Caco-2 (cell line): ENCODE measurements around the gene ZFHX3. TPM values are rescaled to one million over a fixed set of nuclear protein-coding genes. Genes with fewer than 3 reads are reported as not detected.

Source experiments
- BruUV-seq: library from RNA; stranded (reverse); fragments of 400-500 nt; replicated peaks from 2 replicates; lab custom pipeline; 2021; lab: Mats Ljungman, UMichigan
- CTCF ChIA-PET: fragments of 300-600 bp; sonication (Branson Sonifier 250); formaldehyde crosslinking; loops from one replicate; lab custom pipeline; 2022; ENCODE audit warnings: antibody characterized with exemption; lab: Charles Lee
- POLR2A ChIA-PET: fragments of 300-600 bp; sonication (Branson Sonifier 250); formaldehyde crosslinking; loops from one replicate; lab custom pipeline; 2022; ENCODE audit warnings: antibody characterized with exemption; lab: Charles Lee
- DNase-seq, 2 experiments: peaks; one replicate each; pipeline versions ENCODE4 v3.0.0 to v3.0.0-alpha.2; 2020 to 2022
- H3K27me3 ChIP-seq: replicated peaks from 2 replicates; pipeline ENCODE4 v1.6.0; 2011; ENCODE audit warnings: low read length; ENCODE audit not compliant: control insufficient read depth, insufficient read depth
- H3K36me3 ChIP-seq: 2 replicates; pipeline ENCODE4 v1.5.1; 2011; ENCODE audit warnings: low read length; ENCODE audit not compliant: control insufficient read depth, insufficient read depth
- H3K4me1 ChIP-seq: fragments of 250-450 bp; sonication (Bioruptor Pico); 2 replicates; pipeline ENCODE4 v1.5.1; 2020; ENCODE audit warnings: mild to moderate bottlenecking
- H3K4me3 ChIP-seq: 2 replicates; pipeline ENCODE4 v1.5.1; 2011; ENCODE audit warnings: low read depth, mild to moderate bottlenecking, control low read depth, low read length
- H3K9me3 ChIP-seq: fragments of 250-450 bp; sonication (Bioruptor Pico); 2 replicates; pipeline ENCODE4 v1.5.1; 2020; ENCODE audit warnings: mild to moderate bottlenecking, moderate library complexity
- H3K27ac Mint-ChIP-seq: one replicate; pipeline ENCODE4 v1.8.0; 2022; ENCODE audit warnings: mixed read lengths; ENCODE audit not compliant: unreplicated experiment
- H3K27me3 Mint-ChIP-seq: one replicate; pipeline ENCODE4 v1.8.0; 2022; ENCODE audit warnings: mixed read lengths; ENCODE audit not compliant: insufficient read depth, unreplicated experiment
- H3K36me3 Mint-ChIP-seq: one replicate; pipeline ENCODE4 v1.8.0; 2022; ENCODE audit warnings: mild to moderate bottlenecking, mixed read lengths; ENCODE audit not compliant: insufficient read depth, unreplicated experiment
- H3K4me1 Mint-ChIP-seq: one replicate; pipeline ENCODE4 v1.8.0; 2022; ENCODE audit warnings: low read depth, mixed read lengths; ENCODE audit not compliant: unreplicated experiment
- H3K4me3 Mint-ChIP-seq: one replicate; pipeline ENCODE4 v1.8.0; 2022; ENCODE audit warnings: mild to moderate bottlenecking, moderate library complexity, mixed read lengths; ENCODE audit not compliant: unreplicated experiment
- H3K9me3 Mint-ChIP-seq: one replicate; pipeline ENCODE4 v1.8.0; 2022; ENCODE audit warnings: mixed read lengths; ENCODE audit not compliant: unreplicated experiment
- intact Hi-C: fragments of 100-400 bp; cut with micrococcal nuclease; formaldehyde crosslinking; loops from one replicate; pipeline ENCODE4 v1.10.0; 2022; ENCODE audit not compliant: unreplicated experiment
- total RNA-seq: library from RNA; stranded (reverse); gene quantifications from 2 replicates; pipeline ENCODE4 v1.2.3, GENCODE V29; 2022
- TF ChIP-seq, protein P1 (sequence below), 2 experiments: fragments of 200-600 bp in 1 of 2; IDR thresholded peaks; 1 replicate in 1 of 2; 2 replicates in 1 of 2; pipeline versions ENCODE4 v1.5.1 to v1.8.0; 2011 to 2022; ENCODE audit warnings: antibody characterized with exemption in 1 of 2, control low read depth in 1 of 2, inconsistent platforms in 1 of 2, low read depth in 1 of 2, low read length in 1 of 2, mild to moderate bottlenecking in 1 of 2, moderate library complexity in 1 of 2; ENCODE audit not compliant: insufficient read depth in 1 of 2, severe bottlenecking in 1 of 2, unreplicated experiment in 1 of 2

The ZFHX3 gene
- total RNA-seq, 1 experiment from 2014 or later = 39.9 TPM

DNA sequence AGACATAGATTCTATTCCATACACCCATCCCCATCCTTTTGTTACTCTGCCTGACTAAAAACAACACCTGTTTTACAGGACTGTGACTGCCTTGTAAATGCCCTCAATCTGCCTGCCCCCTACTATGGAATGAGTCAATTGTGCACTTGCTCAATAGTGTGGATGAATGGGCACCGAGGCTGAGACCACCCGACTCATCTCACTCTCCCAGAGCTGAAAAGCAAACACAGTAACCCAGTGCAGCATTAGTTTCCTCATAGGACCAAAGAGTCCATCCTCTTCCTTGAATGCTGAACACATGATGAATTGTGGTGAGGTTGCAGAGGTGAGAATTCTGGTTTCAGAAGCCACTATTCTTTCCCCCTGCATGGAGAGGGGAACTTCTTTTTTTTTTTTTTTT lies 233.7 kb downstream of the ZFHX3 start:
- no peak for DNase-seq
- Histone ChIP-seq H3K4me1 (no peaks in the 10 kb centered on the region), H3K4me3 (no peak overlapping the region), H3K27me3 (no peaks in the 10 kb centered on the region), H3K36me3 (no peaks in the 10 kb centered on the region), H3K9me3 (no peaks in the 10 kb centered on the region)
- Mint-ChIP-seq H3K27me3 (no peaks in the 10 kb centered on the region), H3K9me3 (no peaks in the 10 kb centered on the region), H3K27ac (no peak overlapping the region), H3K4me1 (peaks cover 7% of the 10 kb centered on the region), H3K4me3 (no peak overlapping the region), H3K36me3 (peaks cover 46% of the 10 kb centered on the region)
- ChIA-PET CTCF (interaction anchor here (1.5 kb wide), 1 partner anchor 18 kb away, joined by 5 read pairs; no protein-coding TSS in a partner anchor), POLR2A (interaction anchor here (0.7 kb wide), 1 partner anchor 187 kb away, joined by 4 read pairs; no protein-coding TSS in a partner anchor)
- BruUV-seq = no TSS peak
- intact Hi-C loops = no loop called here
- TF ChIP-seq, protein P1, sequence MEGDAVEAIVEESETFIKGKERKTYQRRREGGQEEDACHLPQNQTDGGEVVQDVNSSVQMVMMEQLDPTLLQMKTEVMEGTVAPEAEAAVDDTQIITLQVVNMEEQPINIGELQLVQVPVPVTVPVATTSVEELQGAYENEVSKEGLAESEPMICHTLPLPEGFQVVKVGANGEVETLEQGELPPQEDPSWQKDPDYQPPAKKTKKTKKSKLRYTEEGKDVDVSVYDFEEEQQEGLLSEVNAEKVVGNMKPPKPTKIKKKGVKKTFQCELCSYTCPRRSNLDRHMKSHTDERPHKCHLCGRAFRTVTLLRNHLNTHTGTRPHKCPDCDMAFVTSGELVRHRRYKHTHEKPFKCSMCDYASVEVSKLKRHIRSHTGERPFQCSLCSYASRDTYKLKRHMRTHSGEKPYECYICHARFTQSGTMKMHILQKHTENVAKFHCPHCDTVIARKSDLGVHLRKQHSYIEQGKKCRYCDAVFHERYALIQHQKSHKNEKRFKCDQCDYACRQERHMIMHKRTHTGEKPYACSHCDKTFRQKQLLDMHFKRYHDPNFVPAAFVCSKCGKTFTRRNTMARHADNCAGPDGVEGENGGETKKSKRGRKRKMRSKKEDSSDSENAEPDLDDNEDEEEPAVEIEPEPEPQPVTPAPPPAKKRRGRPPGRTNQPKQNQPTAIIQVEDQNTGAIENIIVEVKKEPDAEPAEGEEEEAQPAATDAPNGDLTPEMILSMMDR (IDR thresholded peaks at IDR 0.05; ENCODE audit: insufficient read depth in 1 of 2, low read depth in 1 of 2, low read length in 1 of 2, severe bottlenecking in 1 of 2, unreplicated experiment in 1 of 2) = no peak

DNA sequence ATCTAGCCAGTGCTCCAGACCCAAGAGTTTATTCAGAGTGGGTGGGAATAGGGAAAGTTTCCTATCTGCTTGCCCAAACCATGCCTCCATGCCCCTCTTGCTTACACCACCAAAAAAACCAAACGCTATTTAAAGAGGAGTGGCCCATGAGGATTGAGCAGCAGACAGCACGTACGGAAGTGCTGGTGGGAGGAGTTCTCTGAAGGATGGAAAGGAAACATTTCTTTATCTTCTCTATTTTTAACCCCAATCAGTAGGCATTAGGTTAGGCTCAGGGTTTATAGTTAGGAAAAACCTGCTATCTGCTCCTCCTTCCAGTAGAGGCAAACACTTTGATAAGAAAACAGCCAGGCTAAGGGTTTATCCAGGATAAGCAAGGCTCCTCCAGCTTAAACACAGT lies 235.3 kb downstream of the ZFHX3 start:
- no peak overlapping the region for H3K27ac Mint-ChIP-seq
- DNase-seq = no peak
- peaks cover 44% of the 10 kb centered on the region for H3K36me3 Mint-ChIP-seq
- H3K9me3 ChIP-seq = no peaks in the 10 kb centered on the region
- CTCF ChIA-PET = no interaction called here
- no peaks in the 10 kb centered on the region for H3K4me1 ChIP-seq
- peaks cover 7% of the 10 kb centered on the region for H3K4me1 Mint-ChIP-seq
- H3K9me3 Mint-ChIP-seq = no peaks in the 10 kb centered on the region
- H3K27me3 ChIP-seq = no peaks in the 10 kb centered on the region
- H3K36me3 ChIP-seq = no peaks in the 10 kb centered on the region
- no peaks in the 10 kb centered on the region for H3K27me3 Mint-ChIP-seq
- H3K4me3 Mint-ChIP-seq = no peak overlapping the region
- POLR2A ChIA-PET = no interaction called here
- no peak overlapping the region for H3K4me3 ChIP-seq
- intact Hi-C loops = no loop called here
- TF ChIP-seq, protein P1 (IDR thresholded peaks at IDR 0.05; ENCODE audit: insufficient read depth in 1 of 2, low read depth in 1 of 2, low read length in 1 of 2, severe bottlenecking in 1 of 2, unreplicated experiment in 1 of 2) = no peak
- BruUV-seq = no TSS peak

GRCh38 chr16:72811876-72812275 lies 236.1 kb downstream of the ZFHX3 start:
- ChIA-PET CTCF (no interaction called here), POLR2A (no interaction called here)
- Histone ChIP-seq H3K4me3 (no peak overlapping the region), H3K36me3 (no peaks in the 10 kb centered on the region; the same call in 1 of the 2 replicates), H3K4me1 (no peaks in the 10 kb centered on the region), H3K9me3 (no peaks in the 10 kb centered on the region), H3K27me3 (no peaks in the 10 kb centered on the region)
- H3K27me3 Mint-ChIP-seq = no peaks in the 10 kb centered on the region
- no peaks in the 10 kb centered on the region for H3K9me3 Mint-ChIP-seq
- H3K27ac Mint-ChIP-seq = no peak overlapping the region
- peaks cover 7% of the 10 kb centered on the region for H3K4me1 Mint-ChIP-seq
- TF ChIP-seq, protein P1 (IDR thresholded peaks at IDR 0.05; ENCODE audit: insufficient read depth in 1 of 2, low read depth in 1 of 2, low read length in 1 of 2, severe bottlenecking in 1 of 2, unreplicated experiment in 1 of 2) = no peak
- H3K4me3 Mint-ChIP-seq = no peak overlapping the region
- intact Hi-C loops = no loop called here
- BruUV-seq = no TSS peak
- DNase-seq = no peak
- H3K36me3 Mint-ChIP-seq = peaks cover 43% of the 10 kb centered on the region
